ENCODE measurements around the gene SMC1B.

The SMC1B gene

GRCh38 chr22:45305456-45306075 is 107.8 kb downstream of the SMC1B start:
- DNase-seq (ENCODE audit: low read depth), result no peak
- H3K4me3 ChIP-seq (ENCODE audit: low read length), result no peak overlapping the region
- no peak for TF ChIP-seq CTCF (IDR thresholded peaks at IDR 0.05; ENCODE audit: insufficient read depth, low read depth, low read length, missing control alignments)

- H3K4me3 ChIP-seq (ENCODE audit: low read length), result no peak overlapping the region
- no peak for TF ChIP-seq CTCF (IDR thresholded peaks at IDR 0.05; ENCODE audit: insufficient read depth, low read depth, low read length, missing control alignments)
- peak; percentile 89 for DNase-seq (ENCODE audit: low read depth)
Measured at GRCh38 chr22:45304971-45305370, 108.4 kb downstream of the SMC1B start.

- DNase-seq (ENCODE audit: low read depth), result no peak
- TF ChIP-seq CTCF (IDR thresholded peaks at IDR 0.05; ENCODE audit: insufficient read depth, low read depth, low read length, missing control alignments), result no peak
Measured at GRCh38 chr22:45303181-45303580, 110.2 kb downstream of the SMC1B start.

GRCh38 chr22:45302751-45303150 is 110.6 kb downstream of the SMC1B start:
- DNase-seq (ENCODE audit: low read depth), result no peak
- no peak overlapping the region for H3K4me3 ChIP-seq (ENCODE audit: low read length)
- TF ChIP-seq CTCF (IDR thresholded peaks at IDR 0.05; ENCODE audit: insufficient read depth, low read depth, low read length, missing control alignments), result no peak

More at GRCh38 chr22:45303181-45303580, 110.2 kb downstream of the SMC1B start:
- H3K4me3 ChIP-seq (ENCODE audit: low read length), result no peak overlapping the region

- no peak overlapping the region for H3K4me3 ChIP-seq (ENCODE audit: low read length)
- TF ChIP-seq CTCF (IDR thresholded peaks at IDR 0.05; ENCODE audit: insufficient read depth, low read depth, low read length, missing control alignments), result no peak
- DNase-seq (ENCODE audit: low read depth), result no peak
Measured at GRCh38 chr22:45298934-45299505, 114.4 kb downstream of the SMC1B start.

GRCh38 chr22:45296628-45297297 is 116.6 kb downstream of the SMC1B start:
- no peak for DNase-seq (ENCODE audit: low read depth)
- no peak for TF ChIP-seq CTCF (IDR thresholded peaks at IDR 0.05; ENCODE audit: insufficient read depth, low read depth, low read length, missing control alignments)
- H3K4me3 ChIP-seq (ENCODE audit: low read length), result no peak overlapping the region

All from epithelial cell of esophagus (primary cell).